GF-D8 (cell line): ENCODE measurements around the gene MXD4.
"Not testable (repeated sequence)": the region's sequence is repeated elsewhere in the genome, so short reads cannot be mapped to it uniquely, and the experiment has no call there.

Source experiments
- DNase-seq: peaks from one replicate; lab custom pipeline; 2025; lab: John Stamatoyannopoulos, UW

MXD4 gene

GRCh38 chr4:2275044-2275397, 13.1 kb upstream of the MXD4 start:
- not testable (repeated sequence) for DNase-seq

DNA sequence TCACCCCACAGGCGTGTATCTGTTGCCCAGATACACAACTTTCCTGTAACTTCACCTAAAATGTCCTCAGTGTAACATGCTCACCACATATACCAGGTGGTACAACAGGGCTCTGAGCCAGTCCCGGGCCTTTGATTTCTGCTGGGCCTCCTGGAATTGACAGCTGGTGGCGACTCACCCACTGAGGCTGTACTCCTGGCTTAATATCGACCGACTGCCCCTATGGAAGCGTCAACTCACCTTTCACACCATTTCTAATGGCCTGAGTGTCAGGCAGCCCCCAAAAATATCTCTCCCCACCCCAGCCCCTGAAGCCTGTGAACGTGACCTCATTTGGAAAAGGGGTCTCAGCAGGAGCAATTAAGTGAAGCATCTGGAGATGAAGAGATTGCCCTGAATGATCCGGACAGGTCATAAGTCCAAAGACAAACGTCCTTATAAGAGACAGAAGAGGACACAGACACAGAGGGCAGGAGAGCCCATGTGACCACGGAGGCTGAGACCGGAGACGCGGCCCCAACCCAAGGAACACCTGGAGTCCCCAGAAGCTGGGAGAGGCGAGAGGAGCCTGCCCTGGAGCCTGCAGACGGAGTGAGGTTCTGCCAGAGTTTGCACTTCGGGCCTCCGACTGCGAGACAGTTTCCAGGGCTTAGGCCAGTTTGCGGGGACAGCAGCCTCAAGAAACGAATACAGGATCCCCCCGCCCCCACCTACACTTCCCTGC, 12.6 kb upstream of the MXD4 start:
- no peak for DNase-seq

- no peak for DNase-seq
Measured at GRCh38 chr4:2273657-2274319, 11.9 kb upstream of the MXD4 start.

GRCh38 chr4:2273221-2273620, 11.3 kb upstream of the MXD4 start:
- no peak for DNase-seq

- DNase-seq, result no peak
Measured at GRCh38 chr4:2272828-2273120, 10.9 kb upstream of the MXD4 start.

GRCh38 chr4:2272026-2272827, 10.3 kb upstream of the MXD4 start:
- no peak for DNase-seq

GRCh38 chr4:2271279-2272025, 9.5 kb upstream of the MXD4 start:
- DNase-seq, result no peak

GRCh38 chr4:2270341-2271165, 8.6 kb upstream of the MXD4 start:
- no peak for DNase-seq

DNA sequence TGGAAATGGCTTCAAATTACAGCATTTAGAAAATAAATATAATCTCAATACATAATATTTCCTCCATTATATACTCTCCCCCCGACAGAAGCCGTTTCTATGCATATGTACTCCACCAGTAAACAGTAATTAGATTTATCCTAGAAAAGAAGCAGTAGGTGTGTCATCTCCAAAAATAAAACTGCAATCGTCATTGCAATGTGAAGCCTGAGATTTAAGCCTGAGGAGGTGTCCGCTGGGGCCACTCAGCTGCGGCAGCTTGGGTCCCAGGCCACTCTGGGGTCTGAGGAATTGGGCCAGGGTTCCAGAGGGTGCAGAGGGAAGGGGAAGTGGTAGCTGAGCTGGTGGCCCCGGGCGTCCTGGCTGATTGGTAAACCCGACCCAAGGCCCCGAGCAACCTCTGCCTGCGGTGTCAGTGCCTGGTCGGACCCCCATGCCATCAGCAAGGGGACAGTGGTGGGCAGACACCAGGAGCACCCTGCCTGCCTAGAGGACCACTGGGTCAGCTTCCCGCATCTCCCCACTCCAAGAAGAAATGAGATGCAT, 7.8 kb upstream of the MXD4 start:
- no peak for DNase-seq

DNA sequence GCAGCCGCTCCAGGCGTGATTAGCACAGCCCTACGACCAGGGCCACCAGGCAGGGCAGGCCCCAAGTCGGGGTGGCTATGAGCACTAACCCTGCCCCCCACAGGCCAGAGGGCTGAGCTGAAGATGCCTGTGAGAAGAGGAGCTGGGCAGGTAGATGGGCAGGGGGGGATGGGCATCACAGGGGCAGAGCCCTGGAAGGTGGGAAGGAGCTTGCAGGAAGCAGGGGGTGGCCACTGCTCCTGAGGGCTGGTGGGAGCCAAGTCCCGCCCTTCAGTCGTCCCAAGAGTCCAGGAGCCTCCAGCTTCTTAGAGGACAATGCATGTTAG, 7.3 kb upstream of the MXD4 start:
- no peak for DNase-seq

- DNase-seq, result no peak
Measured at GRCh38 chr4:2268357-2269205, 6.7 kb upstream of the MXD4 start.

GRCh38 chr4:2267841-2268240, 5.9 kb upstream of the MXD4 start:
- no peak for DNase-seq

- DNase-seq, result no peak
Measured at GRCh38 chr4:2267320-2267811, 5.5 kb upstream of the MXD4 start.

- DNase-seq, result no peak
Measured at GRCh38 chr4:2266821-2267220, 4.9 kb upstream of the MXD4 start.

GRCh38 chr4:2266181-2266580, 4.3 kb upstream of the MXD4 start:
- DNase-seq, result no peak

DNA sequence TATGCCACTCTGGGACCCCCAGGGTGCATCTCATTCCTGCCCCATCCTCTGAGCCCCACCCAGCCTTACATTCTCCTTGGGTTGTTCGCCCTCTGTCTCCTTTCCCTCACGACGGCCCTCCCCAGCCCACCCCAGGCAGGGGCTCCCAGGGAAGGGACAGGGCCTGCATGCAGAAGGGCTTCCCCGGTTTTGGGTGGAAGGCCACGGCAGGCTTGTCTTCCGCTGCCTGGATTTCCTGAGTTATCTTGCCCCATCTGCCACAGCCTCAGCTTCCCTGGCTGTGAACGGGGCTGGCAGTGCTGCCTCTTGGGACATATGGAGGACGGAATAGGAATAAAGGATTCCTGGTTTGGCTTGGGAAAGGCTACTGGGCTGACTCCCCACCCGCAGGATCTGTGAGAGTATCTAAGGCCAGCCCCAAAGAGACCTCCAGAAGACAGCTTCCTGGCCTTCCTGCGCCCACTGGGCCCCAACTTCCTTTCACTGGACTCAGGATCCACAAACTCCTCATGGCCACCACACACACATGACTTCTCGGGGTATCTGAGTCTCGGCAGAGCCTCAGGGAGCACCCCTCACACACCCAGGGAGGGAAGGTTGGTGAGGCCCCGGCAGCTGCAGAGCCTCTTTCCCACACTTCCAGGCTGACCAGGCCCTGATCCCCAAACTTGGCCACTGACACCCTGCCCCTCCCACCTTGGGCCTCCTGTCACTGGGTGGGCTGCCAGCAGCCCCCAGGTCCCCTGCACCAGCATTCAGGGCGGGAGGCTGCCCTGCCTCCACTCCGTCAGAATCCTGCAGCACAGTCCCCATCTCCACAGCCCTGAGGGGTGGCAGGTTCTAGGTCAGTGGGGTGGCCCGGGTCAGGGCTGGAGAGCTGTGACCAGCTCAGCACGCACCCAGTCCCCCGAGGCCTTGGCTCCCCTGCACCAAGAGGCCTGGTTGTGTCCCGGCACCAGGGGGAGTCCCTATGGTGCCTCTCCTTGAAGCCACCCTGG, 3.5 kb upstream of the MXD4 start:
- DNase-seq, result no peak

DNA sequence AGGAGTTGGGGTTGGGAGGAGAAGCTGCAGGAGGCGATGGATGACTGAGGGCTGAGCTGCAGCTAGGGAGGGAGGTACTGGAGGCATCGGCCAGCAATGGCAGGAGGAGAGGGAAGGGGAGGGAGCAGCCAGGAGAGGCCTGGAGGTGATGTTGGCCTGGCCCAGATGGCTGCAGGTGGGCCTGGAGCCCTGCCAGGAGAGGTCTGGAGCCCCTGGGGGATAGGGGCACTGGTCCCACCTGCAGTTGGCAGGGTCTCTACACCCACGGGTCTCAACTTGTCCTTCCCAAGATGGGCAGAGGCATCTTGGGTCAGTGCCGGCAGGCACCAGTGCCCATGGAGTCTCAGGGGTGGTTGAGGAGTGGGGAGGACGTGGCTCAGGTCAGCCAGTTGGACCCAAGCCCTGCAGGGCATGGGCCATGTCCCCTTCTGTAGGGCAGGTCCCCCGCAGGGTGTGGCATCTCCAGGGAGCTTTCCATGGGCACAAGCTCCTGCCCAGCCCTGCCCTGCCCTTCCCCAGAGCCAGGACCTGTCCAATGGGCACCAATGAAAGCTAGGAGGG, 2.7 kb upstream of the MXD4 start:
- no peak for DNase-seq

- DNase-seq, result no peak
Measured at GRCh38 chr4:2263926-2264321, 2.0 kb upstream of the MXD4 start.

DNA sequence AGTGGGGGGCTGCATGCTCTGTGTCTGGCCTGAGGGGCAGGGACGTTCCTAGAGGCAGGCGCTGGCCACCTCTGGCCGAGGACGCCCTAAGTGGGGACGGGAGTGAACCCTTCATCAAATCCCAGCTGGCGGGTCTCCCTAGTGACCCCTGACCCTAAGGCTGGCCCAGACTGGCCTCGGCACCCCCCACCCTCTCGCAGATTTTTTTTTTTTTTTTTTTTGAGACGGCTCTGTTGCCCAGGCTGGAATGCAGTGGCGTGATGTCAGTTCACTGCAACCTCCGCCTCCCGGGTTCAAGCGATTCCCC, 988 bp upstream of the MXD4 start:
- no peak for DNase-seq
